CD4-positive, alpha-beta T cell treated with Interleukin-6 at 100 ng/mL for 8 hours (primary cell): ENCODE measurements around the gene LANCL1.
"Not testable (repeated sequence)": the region's sequence is repeated elsewhere in the genome, so short reads cannot be mapped to it uniquely, and the experiment has no call there.

Experiments
- DNase-seq: peaks from one replicate; pipeline ENCODE4 v3.0.0-alpha.2; 2020; ENCODE audit warnings: mixed read lengths, low spot score

LANCL1 gene

DNA sequence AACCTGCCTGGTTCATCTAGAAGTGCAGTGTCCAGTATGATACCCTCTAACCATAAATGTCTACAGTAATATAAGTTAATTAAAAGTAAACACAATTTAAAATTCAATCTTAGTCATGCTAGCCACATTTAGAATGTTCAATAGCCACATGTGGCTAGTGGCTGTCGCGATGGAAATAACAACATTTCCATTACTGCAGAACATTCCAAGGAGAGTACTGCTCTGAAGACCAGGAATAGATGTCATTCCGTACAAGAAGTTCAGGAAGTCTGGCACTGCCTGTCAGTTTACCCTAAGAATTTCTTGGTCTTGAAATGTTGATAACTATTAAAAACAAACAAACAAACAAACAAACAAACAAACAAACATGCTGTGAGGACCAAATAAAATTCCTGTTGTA is 17.2 kb downstream of the LANCL1 start:
- no peak for DNase-seq

DNA sequence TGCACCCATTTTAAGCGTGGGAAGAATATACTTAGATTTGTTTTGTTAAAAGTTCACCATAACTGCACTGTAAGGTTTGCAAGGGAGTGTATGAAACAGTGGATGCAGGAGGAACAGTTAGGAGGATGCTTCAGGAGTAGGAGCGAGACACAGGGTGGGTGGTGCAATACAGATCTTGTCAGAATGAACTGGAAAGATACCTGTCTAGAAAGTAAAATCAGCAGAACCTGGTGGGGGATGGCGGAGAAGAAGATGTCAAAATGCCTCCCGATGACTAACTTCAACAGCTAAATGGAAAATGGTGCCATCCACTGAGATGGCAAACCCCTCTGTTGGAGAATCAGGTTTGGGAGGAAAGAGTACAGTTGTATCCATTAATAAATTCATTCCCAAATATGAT is 18.2 kb downstream of the LANCL1 start:
- DNase-seq = no peak

DNA sequence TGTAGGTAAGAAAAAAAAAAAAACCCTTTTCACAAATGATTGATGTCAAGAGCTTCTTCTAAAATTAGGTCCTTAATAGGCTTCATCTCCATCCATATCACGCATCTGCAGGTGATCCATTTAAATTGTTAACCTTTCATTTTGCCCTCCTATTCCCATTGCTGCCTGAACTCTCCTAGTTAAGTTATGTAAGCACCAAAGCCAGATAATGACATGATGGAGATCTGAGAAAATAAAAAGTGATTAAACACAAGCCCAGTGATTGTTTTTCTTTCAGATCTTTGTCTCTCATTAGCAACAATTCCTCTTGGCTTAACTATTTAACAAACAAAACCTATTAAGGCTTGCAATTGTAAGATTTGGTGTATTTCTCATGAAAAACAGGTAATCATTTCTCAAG is 20.0 kb downstream of the LANCL1 start:
- DNase-seq = no peak

DNA sequence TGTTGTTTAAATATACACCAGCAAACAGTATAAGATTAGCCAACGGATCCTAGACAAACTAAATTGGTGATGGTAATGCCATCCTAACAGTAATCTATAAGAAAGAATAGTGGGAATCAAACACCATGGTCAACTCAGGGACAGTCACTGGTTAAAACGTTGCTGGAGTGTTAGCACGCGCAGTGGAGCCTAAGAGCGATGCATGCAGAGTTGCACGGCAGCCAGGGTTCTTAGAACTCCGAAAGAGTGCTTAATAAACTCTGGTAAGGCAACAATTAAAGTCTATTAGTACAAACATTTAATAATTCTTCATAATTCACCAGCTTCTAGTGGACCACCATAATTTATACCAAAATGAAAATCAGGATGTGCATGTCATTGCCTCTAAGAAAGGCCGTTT is 22.2 kb downstream of the LANCL1 start:
- no peak for DNase-seq

DNA sequence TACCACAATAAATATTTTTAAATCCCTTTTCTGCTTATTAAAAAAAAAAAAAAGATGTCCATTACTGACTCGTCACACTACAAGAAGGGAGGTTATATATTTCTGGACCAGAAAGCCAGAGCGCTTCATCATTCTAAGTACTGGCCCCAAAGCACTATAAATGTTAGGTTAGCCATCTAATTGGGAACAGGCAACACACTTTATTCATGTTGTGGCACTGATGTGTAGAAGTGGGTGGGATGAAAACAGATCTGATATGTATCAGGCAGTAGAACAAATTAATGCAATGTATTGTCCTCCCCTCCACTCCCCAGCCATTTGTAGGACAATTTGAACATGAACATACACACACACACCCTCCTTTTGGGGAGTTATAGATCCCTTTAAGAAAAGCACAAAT is 24.4 kb downstream of the LANCL1 start:
- DNase-seq = no peak

DNA sequence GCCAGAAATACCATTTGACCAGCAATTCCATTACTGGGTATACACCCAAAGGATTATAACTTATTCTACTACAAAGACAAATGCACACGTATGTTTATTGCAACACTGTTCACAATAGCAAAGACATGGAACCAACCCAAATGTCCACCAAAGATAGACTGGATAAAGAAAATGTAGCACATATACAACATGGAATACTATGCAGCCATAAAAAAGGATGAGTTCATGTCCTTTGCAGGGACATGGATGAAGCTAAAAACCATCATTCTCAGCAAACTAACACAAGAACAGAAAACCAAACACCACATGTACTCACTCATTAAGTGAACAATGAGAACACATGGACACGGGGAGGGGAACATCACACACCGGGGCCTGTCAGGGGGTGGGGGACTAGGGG is 25.6 kb downstream of the LANCL1 start:
- DNase-seq = not testable (repeated sequence)

DNA sequence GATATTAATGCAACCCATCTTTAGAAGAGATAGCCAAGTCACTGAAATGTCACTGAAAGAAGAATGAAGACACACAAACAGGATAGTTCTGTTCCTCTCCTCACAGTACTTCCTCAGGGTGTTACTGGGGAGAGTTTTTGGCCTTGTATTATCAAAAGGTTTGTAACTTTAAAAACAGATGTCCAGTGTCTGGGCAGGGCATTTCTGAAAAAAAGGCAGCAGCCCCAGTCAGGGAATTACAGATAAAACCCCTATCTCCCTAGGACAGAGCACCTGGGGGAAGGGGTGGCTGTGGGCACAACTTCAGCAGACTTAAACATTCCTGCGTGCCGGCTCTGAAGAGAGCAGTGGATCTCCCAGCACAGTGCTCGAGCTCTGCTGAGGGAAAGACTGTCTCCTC is 30.8 kb downstream of the LANCL1 start:
- DNase-seq = no peak

DNA sequence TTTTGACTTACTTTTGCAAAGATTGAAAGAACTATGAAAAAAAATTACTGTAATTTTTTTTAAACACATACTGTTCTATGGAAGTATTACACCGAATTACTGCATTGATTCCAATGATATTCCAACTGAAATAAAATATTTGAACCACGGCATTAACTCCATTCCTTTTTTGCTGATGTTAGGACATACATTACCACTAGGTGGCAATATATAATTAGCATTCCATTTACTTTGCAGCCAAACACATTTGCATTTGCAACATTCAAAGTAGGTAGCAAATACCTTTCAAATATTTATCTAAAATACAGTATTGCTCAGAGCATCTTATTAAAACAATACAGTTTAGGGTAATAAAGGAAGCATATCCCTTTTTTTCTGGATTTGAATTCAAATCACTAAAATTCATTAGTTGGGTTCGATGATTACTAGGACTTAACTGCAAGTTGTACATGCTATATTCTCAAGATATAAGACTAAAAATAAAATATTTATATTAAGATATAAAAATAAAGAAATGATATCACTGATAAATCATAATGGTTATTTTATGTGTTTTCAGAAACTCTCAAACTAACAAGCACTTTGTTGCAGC is 31.3 kb downstream of the LANCL1 start:
- DNase-seq = no peak

DNA sequence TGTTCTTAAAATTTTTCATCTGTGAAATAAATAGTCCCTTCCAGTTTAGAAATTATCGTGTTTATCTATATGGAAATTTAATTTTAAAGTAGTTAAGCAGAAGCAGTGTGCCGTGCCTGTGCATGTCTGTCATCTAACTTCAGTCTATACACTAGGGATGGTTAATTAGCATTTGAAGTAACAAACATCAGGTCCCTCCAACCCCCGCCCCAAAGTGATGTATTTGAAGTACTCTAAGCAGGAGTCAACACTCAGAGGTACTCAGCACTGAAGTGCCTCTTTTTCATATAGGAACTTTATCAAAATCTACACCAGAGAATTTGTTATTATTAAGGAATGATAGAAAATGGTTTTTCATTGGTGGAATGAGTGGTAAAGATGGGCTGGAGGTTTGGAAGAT is 33.0 kb downstream of the LANCL1 start:
- DNase-seq = no peak

DNA sequence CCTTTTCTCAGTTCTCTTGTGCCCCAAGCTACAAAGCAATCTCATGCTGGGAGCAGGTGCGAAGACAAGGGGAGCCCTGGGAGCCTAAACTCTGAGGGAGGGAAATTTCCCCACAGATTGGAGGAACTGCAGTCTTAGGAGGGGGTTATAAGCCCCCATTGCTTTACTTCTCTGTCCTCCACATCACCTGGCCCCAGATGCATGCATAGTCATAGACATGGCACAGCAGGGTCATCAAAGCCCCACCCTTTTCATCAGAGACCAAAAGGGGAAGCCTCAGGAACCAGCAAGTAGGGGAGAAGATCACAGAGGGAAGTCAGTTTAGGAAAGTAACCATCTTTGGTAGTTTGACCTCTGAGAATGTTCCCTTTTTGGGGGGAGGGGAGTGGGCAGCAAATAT is 33.7 kb downstream of the LANCL1 start:
- no peak for DNase-seq

DNA sequence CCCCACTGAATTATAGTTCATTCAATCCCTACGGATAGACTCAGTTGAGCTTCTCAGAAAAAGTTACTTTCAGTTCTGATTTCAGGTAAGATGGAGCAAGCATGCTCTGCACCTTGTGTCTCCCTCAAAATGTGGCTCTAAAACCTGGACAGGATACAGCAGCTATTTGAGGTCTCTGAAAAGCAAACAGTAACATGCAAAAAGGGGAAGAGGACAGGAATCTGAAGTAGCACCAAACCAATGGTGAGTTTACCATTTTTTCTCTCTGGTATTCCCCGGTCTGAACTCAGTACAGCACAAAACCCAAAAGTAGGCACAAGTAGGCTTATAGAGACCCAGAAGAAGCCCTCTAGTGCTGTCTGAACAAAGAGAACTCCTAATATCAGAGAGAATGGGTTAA is 34.1 kb downstream of the LANCL1 start:
- no peak for DNase-seq

DNA sequence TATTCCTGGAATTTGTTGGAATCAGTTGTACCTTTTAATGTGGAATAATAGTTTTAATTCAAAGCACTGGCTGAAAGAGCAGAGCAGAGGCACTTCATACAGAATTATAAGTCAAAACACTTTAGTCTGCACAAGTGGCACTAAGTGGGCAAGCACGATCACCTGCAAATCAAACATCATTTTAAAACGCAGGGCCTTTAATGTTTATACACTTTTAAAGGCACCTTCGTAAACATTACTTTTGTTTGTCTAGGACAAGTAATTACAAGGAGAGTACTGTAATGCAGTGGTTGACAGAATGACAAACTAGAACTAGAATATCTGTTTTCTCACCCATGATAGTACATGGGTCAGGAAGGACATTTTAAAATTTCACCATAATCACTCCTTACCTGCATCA is 36.4 kb downstream of the LANCL1 start:
- no peak for DNase-seq

DNA sequence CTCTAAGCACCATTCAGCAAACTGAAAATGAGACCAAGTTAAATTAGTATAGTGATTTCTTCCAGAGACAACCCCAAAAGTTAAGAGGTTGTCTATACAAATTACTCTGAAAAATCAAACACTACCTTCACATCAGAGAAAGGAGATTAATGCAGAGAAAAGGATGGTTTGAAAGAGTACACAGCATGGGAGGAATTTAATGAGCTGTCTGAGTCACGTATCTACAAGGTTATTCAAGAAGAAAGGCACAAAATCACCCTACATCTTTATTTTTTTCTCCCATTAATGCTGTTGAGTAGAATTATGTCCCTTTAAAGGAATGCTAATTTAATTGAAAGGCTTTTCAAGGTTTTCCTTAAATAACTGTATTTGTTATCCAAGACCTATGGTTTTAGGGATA is 41.1 kb downstream of the LANCL1 start:
- no peak for DNase-seq

DNA sequence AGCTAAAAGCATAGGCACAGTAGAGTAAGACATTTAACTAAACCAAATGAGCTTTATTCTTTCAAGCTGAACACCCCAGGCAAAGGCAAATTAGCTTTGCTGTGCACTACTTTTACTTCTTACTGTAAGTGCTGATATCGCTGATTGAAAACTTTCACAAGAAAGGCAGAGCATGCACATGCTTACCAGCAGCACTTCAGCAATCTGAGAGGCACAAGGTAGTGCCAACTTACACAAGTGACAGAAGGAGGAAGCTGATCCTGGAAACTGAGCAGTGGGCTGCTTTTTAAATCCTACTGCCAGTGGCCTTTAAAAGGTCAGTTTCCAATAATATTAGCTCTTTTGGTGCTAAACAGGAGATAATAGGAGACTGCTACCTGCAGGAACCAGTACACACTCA is 43.9 kb downstream of the LANCL1 start:
- DNase-seq = no peak

DNA sequence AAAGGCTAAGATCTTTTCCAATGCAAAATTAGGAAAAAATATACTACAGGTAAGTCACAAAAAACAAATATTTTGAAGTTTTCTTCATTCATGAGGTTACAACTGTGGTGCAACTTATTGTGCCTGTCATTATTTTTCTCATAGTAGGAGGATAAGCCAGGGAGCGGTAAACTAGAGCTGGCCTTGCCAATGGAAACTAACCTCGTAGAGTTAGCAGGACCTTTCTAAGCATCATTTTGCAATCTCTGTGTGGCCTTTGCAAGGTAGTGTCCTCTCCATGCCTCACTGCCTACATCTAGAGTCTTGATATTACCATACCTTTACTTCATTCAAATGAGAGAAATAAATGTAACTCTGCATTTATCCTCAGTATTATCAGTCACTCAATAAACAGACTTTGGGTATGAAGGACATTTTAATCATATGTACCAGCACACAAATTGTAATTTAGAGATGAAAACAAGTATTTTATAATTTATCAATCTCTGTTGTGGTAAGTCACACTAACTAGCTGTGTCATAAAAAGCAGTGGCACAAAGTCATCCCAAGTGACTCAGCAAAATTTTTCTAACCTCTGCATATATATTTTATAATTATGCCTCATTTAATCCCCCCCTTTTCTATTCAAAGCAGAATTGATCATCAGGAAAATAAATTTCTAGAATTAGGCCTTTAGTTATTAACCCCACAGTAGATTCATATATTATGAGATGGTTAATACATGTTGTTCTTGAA is 47.0 kb downstream of the LANCL1 start:
- no peak for DNase-seq

DNA sequence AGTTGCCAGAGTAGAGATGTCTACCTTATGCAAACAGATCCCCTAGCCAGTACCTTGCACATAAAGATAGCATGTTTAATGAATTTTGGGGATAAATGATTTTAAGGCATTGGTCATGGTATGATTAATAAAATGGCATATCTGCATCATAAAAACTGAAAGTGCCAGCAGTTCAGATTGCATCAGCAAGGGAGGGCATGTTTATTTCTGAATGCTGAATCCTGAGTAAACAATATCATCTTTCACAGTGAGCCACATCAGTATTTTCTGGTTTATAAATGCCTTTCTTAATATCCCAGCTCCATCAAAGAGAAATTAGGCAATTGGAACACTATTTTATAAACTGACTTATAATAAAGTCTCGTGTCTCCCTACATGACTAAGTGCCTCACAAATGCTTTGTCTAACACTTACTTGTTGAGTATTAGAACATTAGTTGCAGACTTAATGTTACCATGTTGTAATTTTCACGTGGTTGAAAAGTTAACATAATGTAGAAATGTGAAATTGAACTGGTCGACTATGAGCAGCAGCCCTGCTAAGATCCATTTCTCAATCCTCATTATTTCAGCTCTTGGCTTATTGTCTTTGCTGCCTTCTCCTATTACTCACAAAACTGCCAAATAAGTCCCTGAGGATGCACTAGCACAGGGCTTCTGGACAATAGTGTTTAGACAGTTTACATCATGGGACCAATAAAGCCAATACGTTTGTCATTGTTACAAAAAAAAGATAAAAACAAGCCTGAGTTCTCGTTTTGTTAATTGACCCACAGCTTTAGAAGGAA is 48.0 kb downstream of the LANCL1 start:
- DNase-seq = no peak

DNA sequence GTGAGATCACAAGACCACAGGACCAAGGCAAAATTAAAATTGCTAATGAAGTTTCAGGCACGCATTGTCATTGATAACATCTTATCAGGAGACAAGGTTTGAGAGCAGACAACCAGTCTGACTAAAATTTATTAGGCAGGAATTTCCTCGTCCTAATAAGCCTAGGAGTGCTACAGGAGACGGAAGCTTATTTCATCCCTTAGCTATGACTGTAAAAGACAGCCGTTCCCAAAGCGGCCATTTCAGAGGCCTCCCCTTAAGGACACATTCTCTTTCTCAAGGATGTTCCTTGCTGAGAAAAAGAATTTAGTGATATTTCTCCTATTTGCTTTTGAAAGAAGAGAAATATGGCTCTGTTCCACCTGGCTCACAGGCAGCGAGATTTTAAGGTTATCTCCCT is 49.2 kb downstream of the LANCL1 start:
- DNase-seq = not testable (repeated sequence)

DNA sequence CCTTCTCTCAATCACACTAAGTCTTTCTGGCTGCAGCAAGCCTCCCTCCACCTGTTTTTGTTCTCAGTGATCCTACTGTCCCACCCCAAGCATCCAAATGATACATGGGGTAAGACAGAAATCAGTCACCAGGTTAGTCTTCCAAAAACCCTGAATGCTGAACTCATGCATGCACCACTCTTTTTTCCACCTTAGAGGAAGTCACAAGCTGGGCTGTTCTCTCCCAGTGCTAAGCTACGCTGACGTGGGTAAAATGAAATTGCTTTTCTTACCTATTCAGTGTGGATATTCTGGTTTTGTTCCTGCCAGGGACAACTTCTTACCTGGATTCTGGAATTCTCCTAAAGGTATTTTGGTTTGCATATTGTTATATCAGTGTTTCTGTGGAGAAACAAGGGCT is 54.2 kb downstream of the LANCL1 start:
- DNase-seq = no peak

DNA sequence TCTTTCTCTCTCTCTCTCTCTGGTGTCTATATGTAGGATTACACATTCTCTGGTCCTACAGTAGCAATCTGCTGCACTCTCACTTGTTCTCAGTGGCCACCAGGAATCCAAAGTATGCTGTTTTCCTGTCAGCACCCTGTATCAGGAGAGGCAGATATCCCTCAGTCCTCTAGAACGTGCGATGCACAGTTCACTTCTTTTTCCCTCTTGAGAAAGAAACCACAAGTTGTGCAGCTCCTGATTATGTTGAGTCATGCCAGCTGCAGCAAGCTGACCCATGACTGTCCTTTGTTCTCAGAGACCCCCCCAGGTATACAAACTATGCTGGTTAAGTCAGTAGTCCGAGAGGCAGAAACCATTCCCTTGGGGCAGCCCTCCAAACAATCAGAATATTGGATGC is 54.6 kb downstream of the LANCL1 start:
- DNase-seq = no peak

DNA sequence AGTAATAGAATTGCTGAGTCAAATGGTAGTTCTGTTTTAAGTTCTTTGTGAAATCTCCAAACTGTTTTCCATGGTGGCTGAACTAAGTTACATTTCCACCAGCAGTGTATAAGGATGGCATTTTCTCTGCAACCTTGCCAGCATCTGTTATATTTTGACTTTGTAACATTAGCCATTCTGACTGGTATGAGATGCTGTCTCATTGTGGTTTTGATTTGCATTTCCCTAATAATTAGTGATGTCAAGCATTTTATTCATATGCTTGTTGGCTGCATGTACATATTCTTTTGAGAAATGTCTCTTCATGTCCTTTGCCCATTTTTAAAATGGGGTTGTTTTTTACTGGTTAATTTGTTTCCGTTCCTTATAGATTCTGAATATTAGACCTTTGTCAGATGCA is 63.9 kb downstream of the LANCL1 start:
- DNase-seq = no peak

DNA sequence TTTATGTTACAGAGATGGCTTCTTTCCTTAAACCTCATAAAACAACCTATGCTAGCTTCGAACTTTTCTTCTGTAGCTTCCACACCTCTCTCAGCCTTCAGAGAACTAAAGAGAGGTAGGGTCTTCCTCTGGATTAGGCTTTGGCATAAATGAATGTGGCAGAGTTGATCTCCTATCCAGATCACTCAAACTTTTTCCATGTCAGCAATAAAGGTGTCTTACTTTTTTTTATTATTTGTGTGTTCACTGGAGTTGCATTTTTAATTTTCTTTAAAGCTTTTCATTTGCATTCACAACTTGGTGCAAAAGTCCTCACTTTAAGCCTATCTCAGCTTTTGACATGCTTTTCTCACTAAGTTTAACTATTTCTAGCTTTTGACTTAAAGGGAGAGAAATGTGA is 66.0 kb downstream of the LANCL1 start:
- no peak for DNase-seq

DNA sequence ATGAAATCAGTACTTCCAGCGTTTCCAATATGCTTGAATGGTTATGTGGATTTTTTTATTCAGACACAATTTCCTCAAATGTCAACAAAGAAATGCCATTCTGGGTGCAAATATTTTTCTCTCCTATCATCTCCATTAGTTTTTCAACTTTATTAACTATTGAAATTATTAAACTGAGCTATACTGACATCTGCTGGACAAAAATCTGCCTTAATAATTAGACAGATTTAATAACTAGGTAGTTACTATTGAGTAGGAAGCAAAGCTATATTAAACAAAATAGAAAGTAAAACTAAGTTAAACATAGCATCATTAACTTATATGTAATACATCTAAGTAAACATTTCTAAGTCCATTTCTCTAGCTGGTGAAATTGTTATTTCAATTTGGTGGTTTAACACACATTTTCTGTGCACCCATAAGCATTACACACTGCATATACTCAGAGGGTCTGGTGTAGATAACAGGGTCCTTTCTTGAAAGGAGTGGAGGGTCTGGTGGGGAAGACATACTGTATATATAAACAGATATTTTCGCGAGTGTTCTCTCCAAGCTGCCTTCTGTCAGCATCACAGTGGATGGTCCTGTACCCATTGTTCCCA is 77.0 kb downstream of the LANCL1 start:
- DNase-seq = no peak

DNA sequence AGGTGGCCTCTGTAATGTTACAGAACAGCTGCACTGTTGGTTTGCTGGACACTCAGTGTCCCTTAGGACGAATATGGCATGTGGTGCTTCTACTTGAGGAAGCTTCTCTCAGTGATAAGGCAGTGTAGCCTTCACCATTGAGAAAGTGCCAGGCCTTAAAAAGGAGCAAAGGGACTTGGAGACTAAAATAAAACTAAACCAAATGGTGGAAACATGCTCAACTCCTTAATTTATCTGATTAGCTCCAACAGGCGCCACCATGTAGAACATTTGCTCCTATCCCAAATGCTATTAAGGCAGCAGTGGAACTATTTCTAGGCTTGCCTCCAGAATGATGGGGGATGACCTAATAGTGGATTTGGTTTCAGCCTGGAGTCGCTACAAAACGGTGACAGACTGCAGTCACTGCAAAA is 84.1 kb downstream of the LANCL1 start:
- DNase-seq = no peak
